ENCODE results near the gene SRRM1. TPM values are rescaled to one million over a fixed set of nuclear protein-coding genes. Genes with fewer than 3 reads are reported as not detected.
A peak's percentile ranks its signal among the peaks of the same experiment; 100 is the strongest.

The SRRM1 gene
- total and polyA plus RNA-seq, 2 of the 8 experiments (the other 6 are each of a cell fraction or from before 2014, with no cell fraction given): 77.1 to 255 TPM

DNA sequence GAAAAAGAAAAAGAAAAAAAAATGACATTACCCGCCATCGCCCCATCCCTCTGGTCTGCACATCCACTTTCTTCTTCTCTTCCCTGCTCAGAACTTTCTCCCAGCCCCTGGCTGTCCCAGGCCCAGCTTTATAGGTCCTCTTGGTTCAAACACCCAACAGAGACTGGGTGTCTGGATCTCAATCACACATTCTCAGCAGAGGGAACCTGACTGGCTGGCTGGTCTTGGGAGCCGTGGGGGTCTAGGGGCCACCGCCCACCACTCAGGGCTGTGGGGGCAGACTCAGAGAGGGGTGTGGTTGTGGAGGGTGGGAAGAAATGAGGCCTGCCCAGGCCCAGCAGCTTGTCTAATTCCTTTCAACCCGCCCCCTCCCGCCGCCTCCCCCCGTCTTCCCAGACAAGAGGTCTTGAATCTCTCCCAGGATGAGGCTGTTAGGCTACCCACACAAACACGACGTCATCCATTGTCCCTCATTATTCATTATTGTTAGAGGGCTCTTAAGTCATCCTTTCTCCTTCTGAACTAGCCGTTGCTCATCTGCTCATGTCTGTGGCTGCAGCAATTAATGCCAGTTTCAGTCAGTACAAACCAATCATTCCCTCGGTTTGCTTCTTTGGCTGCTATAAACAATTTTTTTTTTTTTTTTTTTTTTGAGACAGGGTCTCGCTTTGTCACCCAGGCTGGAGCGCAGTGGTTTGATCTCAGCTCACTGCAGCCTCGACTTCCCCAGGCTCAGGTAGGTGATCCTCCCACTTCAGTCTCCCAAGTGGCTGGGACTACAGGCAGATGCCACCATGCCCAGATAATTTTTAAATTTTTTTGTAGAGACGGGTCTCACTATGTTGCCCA, 61.5 kb downstream of the SRRM1 start:
- Histone ChIP-seq H2AK5ac (ENCODE audit: low read depth, low read length) (no peak overlapping the region), H3K4me1 (replicated peaks in 1 of 4; ENCODE audit: control insufficient read depth in 3 of 4, insufficient read depth in 4 of 4, low read length in 3 of 4) (peaks cover 8 to 15% (median 12%) of the 10 kb centered on the region in 4 experiments; a peak in 5 of 7 replicates), H3K9ac (replicated peaks in 1 of 4; ENCODE audit: extremely low read depth in 1 of 4, low read depth in 3 of 4, low read length in 3 of 4) (no peak overlapping the region), H3K27ac (ENCODE audit: low read depth, low read length) (no peak overlapping the region), H2BK15ac (ENCODE audit: low read length) (no peak overlapping the region), H3K79me1 (ENCODE audit: low read depth, low read length) (no peaks in the 10 kb centered on the region), H4K91ac (replicated peaks; ENCODE audit: insufficient read length, low read length) (no peak overlapping the region), H2BK12ac (ENCODE audit: low read depth, low read length) (no peak overlapping the region), H3K14ac (ENCODE audit: insufficient read length) (no peak overlapping the region), H2AFZ (ENCODE audit: low read length) (no peak overlapping the region), H3K18ac (ENCODE audit: extremely low read depth, low read length) (no peak overlapping the region), H3K4me2 (ENCODE audit: insufficient read depth in 1 of 2, low read depth in 2 of 2, low read length in 2 of 2) (0 out of 4 replicates have a peak overlapping the region, but pooled peaks of 1 of the 2 experiments have one; percentile 48), H4K20me1 (replicated peaks in 1 of 2; ENCODE audit: control insufficient read depth in 1 of 2, insufficient read depth in 2 of 2, low read length in 2 of 2) (no peaks in the 10 kb centered on the region), H3K23ac (ENCODE audit: insufficient read length) (no peak overlapping the region), H2BK120ac (replicated peaks; ENCODE audit: low read depth, low read length) (no peak overlapping the region), H2BK20ac (ENCODE audit: low read length) (no peak overlapping the region), H4K8ac (ENCODE audit: extremely low read depth, insufficient read depth, low read length) (no peak overlapping the region), H3K23me2 (ENCODE audit: low read depth, low read length) (no peaks in the 10 kb centered on the region), H3K56ac (replicated peaks; ENCODE audit: insufficient read length, low read depth, low read length) (no peak overlapping the region), H3K27me3 (replicated peaks in 1 of 4; ENCODE audit: control insufficient read depth in 3 of 4, extremely low read depth in 1 of 4, insufficient read depth in 3 of 4, low read length in 3 of 4) (no peaks in the 10 kb centered on the region), H3K4ac (replicated peaks; ENCODE audit: insufficient read length, low read depth, low read length) (no peak overlapping the region), H3K36me3 (ENCODE audit: control insufficient read depth in 2 of 4, insufficient read depth in 4 of 4, low read length in 3 of 4) (no peaks in the 10 kb centered on the region), H4K5ac (ENCODE audit: insufficient read length, low read depth, low read length) (no peak overlapping the region), H3K79me2 (ENCODE audit: control insufficient read depth in 1 of 2, insufficient read depth in 2 of 2, low read length in 2 of 2) (no peaks in the 10 kb centered on the region), H3K4me3 (ENCODE audit: extremely low read depth in 1 of 4, insufficient read depth in 2 of 4, low read depth in 3 of 4, low read length in 4 of 4) (no peak overlapping the region), H3K9me3 (ENCODE audit: insufficient read depth in 2 of 2, low read depth in 1 of 2, low read length in 1 of 2) (no peaks in the 10 kb centered on the region), H2BK5ac (ENCODE audit: low read depth, low read length) (no peak overlapping the region)
- ChIA-PET POLR2A (ENCODE audit: partially characterized antibody) (interaction anchor here (1.0 to 2.5 kb wide), 5 partner anchors 17 to 62 kb away, joined by 3 to 16 read pairs (median 4); partner anchors contain the start of gene CLIC4), CTCF (ENCODE audit: partially characterized antibody) (interaction anchor here (1.0 to 2.1 kb wide), 2 partner anchors 10 to 109 kb away, joined by 3 to 6 read pairs; no protein-coding TSS in a partner anchor)
- no peak for DNase-seq (ENCODE audit: low read depth in 1 of 2, low spot score in 2 of 2)
- FAIRE-seq: no peak
- TF ChIP-seq, protein P1, sequence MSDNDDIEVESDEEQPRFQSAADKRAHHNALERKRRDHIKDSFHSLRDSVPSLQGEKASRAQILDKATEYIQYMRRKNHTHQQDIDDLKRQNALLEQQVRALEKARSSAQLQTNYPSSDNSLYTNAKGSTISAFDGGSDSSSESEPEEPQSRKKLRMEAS (IDR thresholded peaks at IDR 0.05): no peak
- TF ChIP-seq POLR2AphosphoS5 (IDR thresholded peaks at IDR 0.05; ENCODE audit: low read depth, low read length) (0 out of 2 replicates have a peak, but pooled peaks have one; percentile 22), HDAC6 (IDR thresholded peaks at IDR 0.05; ENCODE audit: low read depth, low read length) (no peak), JUND (IDR thresholded peaks at IDR 0.05; ENCODE audit: low read length) (peak; percentile 41; the same call in 1 of the 2 replicates), EGR1 (IDR thresholded peaks at IDR 0.05; ENCODE audit: borderline replicate concordance, low read depth, low read length) (0 out of 2 replicates have a peak, but pooled peaks have one; percentile 29)
- TF ChIP-seq, protein P2, sequence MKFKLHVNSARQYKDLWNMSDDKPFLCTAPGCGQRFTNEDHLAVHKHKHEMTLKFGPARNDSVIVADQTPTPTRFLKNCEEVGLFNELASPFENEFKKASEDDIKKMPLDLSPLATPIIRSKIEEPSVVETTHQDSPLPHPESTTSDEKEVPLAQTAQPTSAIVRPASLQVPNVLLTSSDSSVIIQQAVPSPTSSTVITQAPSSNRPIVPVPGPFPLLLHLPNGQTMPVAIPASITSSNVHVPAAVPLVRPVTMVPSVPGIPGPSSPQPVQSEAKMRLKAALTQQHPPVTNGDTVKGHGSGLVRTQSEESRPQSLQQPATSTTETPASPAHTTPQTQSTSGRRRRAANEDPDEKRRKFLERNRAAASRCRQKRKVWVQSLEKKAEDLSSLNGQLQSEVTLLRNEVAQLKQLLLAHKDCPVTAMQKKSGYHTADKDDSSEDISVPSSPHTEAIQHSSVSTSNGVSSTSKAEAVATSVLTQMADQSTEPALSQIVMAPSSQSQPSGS (IDR thresholded peaks at IDR 0.05; ENCODE audit: low read length): peak; percentile 37; the same call in 1 of the 2 replicates
- WGBS, 2 experiments (ENCODE audit: extremely low coverage in 1 of 2, insufficient coverage in 1 of 2, insufficient read length in 1 of 2, insufficient replicate concordance in 2 of 2, low coverage in 1 of 2, low lambda C conversion rate in 2 of 2, missing lambda C conversion rate in 1 of 2): 84% methylated on average over 16 of the region's 16 CpGs; no CpG with 5 or more reads in 1 of the 2 experiments

Data from H1 (cell line).